Endodermal cell (in vitro differentiated cells): ENCODE data around the gene SNX3. TPM values are rescaled to one million over a fixed set of nuclear protein-coding genes. Genes with fewer than 3 reads are reported as not detected.

Experiments
- DNase-seq: peaks from one replicate; pipeline ENCODE4 v3.0.0-alpha.2; 2017
- H3K27ac ChIP-seq: 2 replicates; pipeline ENCODE4 v1.5.1; 2013; ENCODE audit warnings: mild to moderate bottlenecking, low read depth, low read length, moderate library complexity
- H3K27me3 ChIP-seq: 2 replicates; pipeline ENCODE4 v1.6.1; 2013; ENCODE audit warnings: mild to moderate bottlenecking, low read length, moderate library complexity; ENCODE audit not compliant: insufficient read depth, control insufficient read depth, poor library complexity, severe bottlenecking
- H3K36me3 ChIP-seq: 2 replicates; pipeline ENCODE4 v1.7.0; 2013; ENCODE audit warnings: mild to moderate bottlenecking, low read length, moderate library complexity; ENCODE audit not compliant: control insufficient read depth, insufficient read depth
- H3K4me1 ChIP-seq: one replicate; pipeline ENCODE4 v1.7.0; 2013; ENCODE audit warnings: low read length; ENCODE audit not compliant: control insufficient read depth, insufficient read depth
- H3K4me3 ChIP-seq: 2 replicates; pipeline ENCODE4 v1.5.1; 2013; ENCODE audit warnings: mild to moderate bottlenecking, low read length, moderate library complexity
- H3K9ac ChIP-seq: 2 replicates; pipeline ENCODE4 v1.6.1; 2013; ENCODE audit warnings: mild to moderate bottlenecking, low read length, moderate library complexity; ENCODE audit not compliant: poor library complexity, severe bottlenecking; ENCODE audit errors: extremely low read depth
- H3K9me3 ChIP-seq: 2 replicates; pipeline ENCODE4 v1.6.1; 2013; ENCODE audit warnings: mild to moderate bottlenecking, low read length, moderate library complexity; ENCODE audit not compliant: control insufficient read depth
- H3K27ac Mint-ChIP-seq: 2 replicates; pipeline ENCODE4 v1.8.0; 2020; ENCODE audit warnings: mixed read lengths
- H3K27me3 Mint-ChIP-seq: 2 replicates; pipeline ENCODE4 v1.8.0; 2021; ENCODE audit warnings: mild to moderate bottlenecking, mixed read lengths; ENCODE audit not compliant: insufficient read depth
- H3K36me3 Mint-ChIP-seq: 2 replicates; pipeline ENCODE4 v1.8.0; 2020; ENCODE audit warnings: low read depth, mixed read lengths
- H3K4me1 Mint-ChIP-seq: 2 replicates; pipeline ENCODE4 v1.8.0; 2020; ENCODE audit warnings: mixed read lengths
- H3K4me3 Mint-ChIP-seq: 2 replicates; pipeline ENCODE4 v1.8.0; 2020; ENCODE audit warnings: mild to moderate bottlenecking, moderate library complexity, mixed read lengths
- H3K9me3 Mint-ChIP-seq: 2 replicates; pipeline ENCODE4 v1.8.0; 2020; ENCODE audit warnings: mild to moderate bottlenecking, mixed read lengths
- CTCF ChIP-seq: fragments of 200-600 bp; sonication (generic); conservative IDR thresholded peaks from 2 replicates; pipeline ENCODE4 v1.5.0; 2021; ENCODE audit warnings: antibody characterized with exemption, mild to moderate bottlenecking
- whole genome bisulfite sequencing, 2 experiments: methylation state at CpG; one replicate each; pipeline versions ENCODE4 v1.1.5 to v1.1.7; 2013; ENCODE audit warnings: missing lambda C conversion rate in 2 of 2, mixed read lengths in 1 of 2; ENCODE audit not compliant: insufficient coverage in 1 of 2, insufficient read length in 1 of 2; 5-methylcytosine and 5-hydroxymethylcytosine counted together
- total RNA-seq, 2 donors: library from RNA; stranded (reverse); fragmentation: NEBNext Ultra II Directional in 1 of 2; extraction: Animal tissue kit (Norgen Biotek cat#: 25700) in 1 of 2; gene quantifications; 2 replicates in 1 of 2; 3 replicates in 1 of 2; pipeline ENCODE4 v1.2.1, GENCODE V29; 2021

Gene SNX3
- total RNA-seq, 2 donors from 2014 or later = 79.2 TPM

- H3K27me3 Mint-ChIP-seq = peaks cover 1% of the 10 kb centered on the region
- Histone ChIP-seq H3K9ac (no peak overlapping the region), H3K27me3 (no peaks in the 10 kb centered on the region), H3K9me3 (no peaks in the 10 kb centered on the region), H3K4me3 (no peak overlapping the region), H3K36me3 (no peaks in the 10 kb centered on the region), H3K4me1 (no peaks in the 10 kb centered on the region), H3K27ac (no peak overlapping the region)
- no peaks in the 10 kb centered on the region for H3K9me3 Mint-ChIP-seq
- 93 to 100% methylated on average over 2 to 4 of the region's 4 CpGs for WGBS, 2 experiments
- H3K27ac Mint-ChIP-seq = no peak overlapping the region
- no peak overlapping the region for H3K4me3 Mint-ChIP-seq
- no peak for TF ChIP-seq CTCF
- H3K4me1 Mint-ChIP-seq = peaks cover 5% of the 10 kb centered on the region
- no peak for DNase-seq
- no peaks in the 10 kb centered on the region for H3K36me3 Mint-ChIP-seq
Measured at GRCh38 chr6:108291091-108291490, 30.3 kb upstream of the SNX3 start.

- no peak overlapping the region for H3K27ac Mint-ChIP-seq
- no peaks in the 10 kb centered on the region for H3K4me1 Mint-ChIP-seq
- Histone ChIP-seq H3K4me1 (no peaks in the 10 kb centered on the region), H3K9ac (no peak overlapping the region), H3K27ac (no peak overlapping the region), H3K9me3 (no peaks in the 10 kb centered on the region), H3K4me3 (no peak overlapping the region), H3K36me3 (no peaks in the 10 kb centered on the region), H3K27me3 (no peaks in the 10 kb centered on the region)
- no peaks in the 10 kb centered on the region for H3K36me3 Mint-ChIP-seq
- peaks cover 1% of the 10 kb centered on the region for H3K27me3 Mint-ChIP-seq
- H3K9me3 Mint-ChIP-seq = no peaks in the 10 kb centered on the region
- no peak for TF ChIP-seq CTCF
- DNase-seq = no peak
- H3K4me3 Mint-ChIP-seq = no peak overlapping the region
Measured at GRCh38 chr6:108288742-108289141, 27.9 kb upstream of the SNX3 start.

- Histone ChIP-seq H3K36me3 (no peaks in the 10 kb centered on the region), H3K9me3 (no peaks in the 10 kb centered on the region), H3K27ac (no peak overlapping the region), H3K27me3 (no peaks in the 10 kb centered on the region), H3K9ac (no peak overlapping the region), H3K4me3 (no peak overlapping the region), H3K4me1 (no peaks in the 10 kb centered on the region)
- H3K4me1 Mint-ChIP-seq = no peaks in the 10 kb centered on the region
- peaks cover 1% of the 10 kb centered on the region for H3K27me3 Mint-ChIP-seq
- no peaks in the 10 kb centered on the region for H3K36me3 Mint-ChIP-seq
- no peak overlapping the region for H3K4me3 Mint-ChIP-seq
- H3K9me3 Mint-ChIP-seq = no peaks in the 10 kb centered on the region
- DNase-seq = no peak
- TF ChIP-seq CTCF = no peak
- no peak overlapping the region for H3K27ac Mint-ChIP-seq
- WGBS, 2 experiments = 92 to 100% methylated on average over 1 to 3 of the region's 3 CpGs
Measured at GRCh38 chr6:108287373-108287772, 26.5 kb upstream of the SNX3 start.
